Prostate gland (tissue), 2 donors: Measurements from ENCODE around the gene SMARCB1.

ENCODE experiments used
- CTCF ChIP-seq, 4 experiments: fragments of 200-600 bp in 2 of 4; fragments of 450-650 bp in 2 of 4; sonication (generic) in 2 of 4; IDR thresholded peaks; 1 replicate in 3 of 4; 2 replicates in 1 of 4; pipeline ENCODE4 v1.5.1; 2016 to 2019; ENCODE audit warnings: antibody characterized with exemption in 4 of 4, mild to moderate bottlenecking in 2 of 4, moderate library complexity in 2 of 4
- POLR2AphosphoS5 ChIP-seq: sonication (generic); formaldehyde crosslinking; IDR thresholded peaks from one replicate; pipeline ENCODE4 v1.6.1; 2017; ENCODE audit warnings: antibody characterized with exemption

GRCh38 chr22:23878219-23878618, 91.5 kb downstream of the SMARCB1 start:
- TF ChIP-seq CTCF (IDR thresholded peaks at IDR 0.05), result no peak
- no peak for TF ChIP-seq POLR2AphosphoS5
